Activated CD4-positive, alpha-beta T cell treated with anti-CD3 and anti-CD28 coated beads for 24 hours (primary cell): ENCODE data around the gene FBXL4.

Source experiments
- DNase-seq, 2 donors: peaks; one replicate each; pipeline ENCODE4 v3.0.0-alpha.2; 2020; ENCODE audit warnings: low read depth in 2 of 2

FBXL4 gene

GRCh38 chr6:98824902-98825599 lies 122.7 kb downstream of the FBXL4 start:
- DNase-seq = no peak

GRCh38 chr6:98824162-98824901 lies 123.4 kb downstream of the FBXL4 start:
- DNase-seq = no peak

GRCh38 chr6:98823428-98824161 lies 124.2 kb downstream of the FBXL4 start:
- no peak for DNase-seq

- no peak for DNase-seq
Measured at GRCh38 chr6:98821756-98822405, 125.9 kb downstream of the FBXL4 start.
